AG04449 (cell line): ENCODE results near the gene GMCL1.

Source experiments
- CTCF ChIA-PET: fragments of 350-600 bp; formaldehyde crosslinking; extraction: SDS; loops from one replicate; lab custom pipeline; 2021; ENCODE audit warnings: antibody characterized with exemption; lab: Yijun Ruan, JAX
- POLR2A ChIA-PET: fragments of 400-600, 350-600 bp; formaldehyde crosslinking; extraction: SDS; loops from one replicate; lab custom pipeline; 2020; ENCODE audit warnings: antibody characterized with exemption, inconsistent platforms; lab: Yijun Ruan, JAX
- DNase-seq: peaks from one replicate; pipeline ENCODE4 v3.0.0-alpha.2; 2010; ENCODE audit warnings: low read depth, low spot score
- H3K4me3 ChIP-seq: 2 replicates; pipeline ENCODE4 v1.5.1; 2011; ENCODE audit warnings: low read depth, mild to moderate bottlenecking, control low read depth, low read length
- CTCF ChIP-seq: IDR thresholded peaks from one replicate; pipeline ENCODE4 v1.5.1; 2011; ENCODE audit warnings: mild to moderate bottlenecking, moderate library complexity, low read length, control low read depth, inconsistent platforms; ENCODE audit not compliant: insufficient read depth; ENCODE audit errors: missing control alignments

GMCL1 gene

GRCh38 chr2:69811018-69811417 lies 18.4 kb upstream of the GMCL1 start:
- H3K4me3 ChIP-seq = no peak overlapping the region
- POLR2A ChIA-PET = no interaction called here
- TF ChIP-seq CTCF = no peak
- DNase-seq = no peak
- CTCF ChIA-PET = interaction anchor here (1.4 to 22.2 kb wide), 2 partner anchors 17 to 86 kb away, joined by 3 to 788 read pairs; no protein-coding TSS in a partner anchor

- no peak for DNase-seq
- ChIA-PET CTCF (interaction anchor here (0.6 to 22.2 kb wide), 5 partner anchors 9 to 97 kb away, joined by 3 to 788 read pairs (median 3); no protein-coding TSS in a partner anchor), POLR2A (no interaction called here)
- H3K4me3 ChIP-seq = no peak overlapping the region
- no peak for TF ChIP-seq CTCF
Observed at GRCh38 chr2:69811591-69811990, 17.9 kb upstream of the GMCL1 start.

GRCh38 chr2:69815717-69816116 lies 13.7 kb upstream of the GMCL1 start:
- H3K4me3 ChIP-seq = no peak overlapping the region
- CTCF ChIA-PET = interaction anchor here (0.7 to 22.2 kb wide), 22 partner anchors 11 to 255 kb away, joined by 3 to 788 read pairs (median 13); partner anchors contain the start of genes ANXA4 and GMCL1
- no peak for DNase-seq
- POLR2A ChIA-PET = interaction anchor here (2.2 kb wide), 1 partner anchor 91 kb away, joined by 12 read pairs; no protein-coding TSS in a partner anchor
- TF ChIP-seq CTCF = no peak

GRCh38 chr2:69816923-69817542 lies 12.4 kb upstream of the GMCL1 start:
- CTCF ChIA-PET = interaction anchor here (0.6 to 22.2 kb wide), 41 partner anchors 8 to 347 kb away, joined by 3 to 788 read pairs (median 5); partner anchors contain the start of genes ANXA4 and GMCL1
- POLR2A ChIA-PET = interaction anchor here (0.7 to 2.2 kb wide), 2 partner anchors 91 to 93 kb away, joined by 3 to 12 read pairs; no protein-coding TSS in a partner anchor
- peak; percentile 61 for TF ChIP-seq CTCF
- H3K4me3 ChIP-seq = no peak overlapping the region
- peak; percentile 41 for DNase-seq

- no peak for DNase-seq
- no peak overlapping the region for H3K4me3 ChIP-seq
- POLR2A ChIA-PET = no interaction called here
- no peak for TF ChIP-seq CTCF
- CTCF ChIA-PET = interaction anchor here (0.6 to 22.2 kb wide), 23 partner anchors 9 to 257 kb away, joined by 3 to 788 read pairs (median 10); partner anchors contain the start of genes ANXA4 and GMCL1
Observed at GRCh38 chr2:69817729-69818501, 11.5 kb upstream of the GMCL1 start.
